OCI-LY1 (cell line): ENCODE data around the gene NSUN5.
"Not testable (repeated sequence)": the region's sequence is repeated elsewhere in the genome, so short reads cannot be mapped to it uniquely, and the experiment has no call there.

Experiments
- H2AFZ ChIP-seq: fragments of 200-600 bp; sonication (generic), shearing (Covaris generic); 2 replicates; pipeline ENCODE4 v1.6.0; 2014; ENCODE audit warnings: antibody characterized with exemption, mild to moderate bottlenecking, low read length
- H3F3A ChIP-seq: fragments of 200-600 bp; sonication (generic), shearing (Covaris generic); 2 replicates; pipeline ENCODE4 v1.6.0; 2014; ENCODE audit warnings: mild to moderate bottlenecking, antibody characterized with exemption, low read length, moderate library complexity; ENCODE audit not compliant: insufficient read depth
- H3K27ac ChIP-seq: fragments of 200-600 bp; sonication (generic); 2 replicates; pipeline ENCODE4 v1.5.1; 2014; ENCODE audit warnings: low read length, mixed run types, mild to moderate bottlenecking, low read depth; ENCODE audit not compliant: poor library complexity, severe bottlenecking
- H3K27me3 ChIP-seq: fragments of 200-600 bp; sonication (generic); 2 replicates; pipeline ENCODE4 v1.6.0; 2014; ENCODE audit warnings: antibody characterized with exemption, mild to moderate bottlenecking, low read length, moderate library complexity; ENCODE audit not compliant: insufficient read depth
- H3K36me3 ChIP-seq: fragments of 200-600 bp; sonication (generic); 2 replicates; pipeline ENCODE4 v1.6.1; 2014; ENCODE audit warnings: mild to moderate bottlenecking, antibody characterized with exemption, low read length, moderate library complexity, mixed read lengths; ENCODE audit not compliant: insufficient read depth
- H3K4me1 ChIP-seq: fragments of 200-600 bp; sonication (generic); 2 replicates; pipeline ENCODE4 v1.5.1; 2014; ENCODE audit warnings: mild to moderate bottlenecking, low read length, moderate library complexity; ENCODE audit not compliant: insufficient read depth, severe bottlenecking
- H3K4me2 ChIP-seq: fragments of 200-600 bp; sonication (generic), shearing (Covaris generic); 2 replicates; pipeline ENCODE4 v1.6.1; 2014; ENCODE audit warnings: low read length
- H3K4me3 ChIP-seq: fragments of 200-600 bp; sonication (generic); 2 replicates; pipeline ENCODE4 v1.5.1; 2014; ENCODE audit warnings: low read length, low read depth, mild to moderate bottlenecking, mixed read lengths; ENCODE audit not compliant: poor library complexity, severe bottlenecking
- H3K79me2 ChIP-seq: fragments of 200-600 bp; shearing (Covaris generic); 2 replicates; pipeline ENCODE4 v1.6.1; 2016; ENCODE audit warnings: mixed run types, low read length, mixed read lengths; ENCODE audit not compliant: insufficient read depth
- H3K9ac ChIP-seq: fragments of 200-600 bp; sonication (generic), shearing (Covaris generic); 2 replicates; pipeline ENCODE4 v1.6.1; 2014; ENCODE audit warnings: mild to moderate bottlenecking, low read length, mixed read lengths
- H3K9me2 ChIP-seq: fragments of 200-600 bp; sonication (generic), shearing (Covaris generic); 2 replicates; pipeline ENCODE4 v1.6.1; 2014; ENCODE audit warnings: low read depth, mild to moderate bottlenecking, low read length, mixed read lengths
- H3K9me3 ChIP-seq: fragments of 200-600 bp; shearing (Covaris generic); 2 replicates; pipeline ENCODE4 v1.6.1; 2014; ENCODE audit warnings: low read length, mixed read lengths
- H4K20me1 ChIP-seq: fragments of 200-600 bp; sonication (generic), shearing (Covaris generic); 2 replicates; pipeline ENCODE4 v1.6.0; 2016; ENCODE audit warnings: mild to moderate bottlenecking, low read length; ENCODE audit not compliant: insufficient read depth
- CTCF ChIP-seq: fragments of 200-600 bp; sonication (generic), shearing (Covaris generic); IDR thresholded peaks from 2 replicates; pipeline ENCODE4 v1.5.1; 2017; ENCODE audit warnings: mild to moderate bottlenecking, antibody characterized with exemption, low read length, moderate library complexity, mixed read lengths

The NSUN5 gene

GRCh38 chr7:73301108-73301507, 7.5 kb downstream of the NSUN5 start:
- H3K9me3 ChIP-seq, H4K20me1 ChIP-seq, H3K4me3 ChIP-seq, H2AFZ ChIP-seq, H3K4me1 ChIP-seq, H3K27me3 ChIP-seq, H3K27ac ChIP-seq, H3K4me2 ChIP-seq, H3K9me2 ChIP-seq, H3K79me2 ChIP-seq, H3K9ac ChIP-seq, H3F3A ChIP-seq: not testable (repeated sequence)
- peaks cover 35% of the 10 kb centered on the region for H3K36me3 ChIP-seq
- peak; percentile 37 for TF ChIP-seq CTCF

- not testable (repeated sequence) for H3K79me2 ChIP-seq, H3K27me3 ChIP-seq, H4K20me1 ChIP-seq, H3K4me1 ChIP-seq, H3K9me3 ChIP-seq, H3F3A ChIP-seq, H3K9me2 ChIP-seq, H3K27ac ChIP-seq, H3K4me2 ChIP-seq, H2AFZ ChIP-seq, H3K9ac ChIP-seq, H3K4me3 ChIP-seq
- H3K36me3 ChIP-seq, result peaks cover 22% of the 10 kb centered on the region
Observed at GRCh38 chr7:73299812-73300211, 8.8 kb downstream of the NSUN5 start.

- not testable (repeated sequence) for H3K79me2 ChIP-seq, H3K9me2 ChIP-seq, H3K4me3 ChIP-seq, H3F3A ChIP-seq, H4K20me1 ChIP-seq, H3K27me3 ChIP-seq, H3K9ac ChIP-seq, H3K4me2 ChIP-seq, H3K27ac ChIP-seq, H3K36me3 ChIP-seq, H3K9me3 ChIP-seq, H2AFZ ChIP-seq, H3K4me1 ChIP-seq
Observed at GRCh38 chr7:73297706-73298105, 10.9 kb downstream of the NSUN5 start.

- H3K9me3 ChIP-seq, H3K4me3 ChIP-seq, H3K36me3 ChIP-seq, H4K20me1 ChIP-seq, H2AFZ ChIP-seq, H3K4me2 ChIP-seq, H3K27ac ChIP-seq, H3K9ac ChIP-seq, H3K9me2 ChIP-seq, H3K27me3 ChIP-seq, H3F3A ChIP-seq, H3K4me1 ChIP-seq, H3K79me2 ChIP-seq: not testable (repeated sequence)
Observed at GRCh38 chr7:73297235-73297634, 11.4 kb downstream of the NSUN5 start.

GRCh38 chr7:73277210-73277609, 31.4 kb downstream of the NSUN5 start:
- H4K20me1 ChIP-seq, H3K79me2 ChIP-seq, H2AFZ ChIP-seq, H3K9ac ChIP-seq, H3K4me2 ChIP-seq, H3K9me2 ChIP-seq, H3K4me1 ChIP-seq, H3K9me3 ChIP-seq, H3F3A ChIP-seq, H3K27me3 ChIP-seq, H3K4me3 ChIP-seq, H3K27ac ChIP-seq, H3K36me3 ChIP-seq: not testable (repeated sequence)

- not testable (repeated sequence) for H3K4me2 ChIP-seq
- H3K4me1 ChIP-seq, result peaks cover 19% of the 10 kb centered on the region
- peak overlapping the region; percentile 84 for H3K27ac ChIP-seq
Observed at GRCh38 chr7:73267813-73268212, 40.8 kb downstream of the NSUN5 start.

GRCh38 chr7:73266719-73267368, 41.8 kb downstream of the NSUN5 start:
- H3K79me2 ChIP-seq, H3K9me3 ChIP-seq, H3K9me2 ChIP-seq, H3K27ac ChIP-seq, H3K36me3 ChIP-seq, H4K20me1 ChIP-seq, H3K9ac ChIP-seq, H3F3A ChIP-seq, H3K4me2 ChIP-seq, H3K4me3 ChIP-seq, H3K27me3 ChIP-seq, H2AFZ ChIP-seq: not testable (repeated sequence)
- peaks cover 25% of the 10 kb centered on the region for H3K4me1 ChIP-seq

More at GRCh38 chr7:73267813-73268212, 40.8 kb downstream of the NSUN5 start:
- not testable (repeated sequence) for H3K9me2 ChIP-seq, H3K4me3 ChIP-seq, H4K20me1 ChIP-seq, H3K79me2 ChIP-seq, H3K36me3 ChIP-seq, H3K9ac ChIP-seq, H3K27me3 ChIP-seq, H3K9me3 ChIP-seq, H3F3A ChIP-seq, H2AFZ ChIP-seq
